Measurements from ENCODE around the gene TGFBR2.

GRCh38 chr3:30581067-30581585 lies 25.3 kb upstream of the TGFBR2 start:
- TF ChIP-seq POLR2A (IDR thresholded peaks at IDR 0.05) (no peak), CTCF (IDR thresholded peaks at IDR 0.05) (no peak)

All from esophagus squamous epithelium (tissue), 4 donors.